Measurements from ENCODE around the gene PIEZO1.

Gene PIEZO1

GRCh38 chr16:88764913-88765349, 20.1 kb downstream of the PIEZO1 start:
- no peak for DNase-seq

GRCh38 chr16:88764080-88764479, 20.9 kb downstream of the PIEZO1 start:
- DNase-seq, result no peak

DNA sequence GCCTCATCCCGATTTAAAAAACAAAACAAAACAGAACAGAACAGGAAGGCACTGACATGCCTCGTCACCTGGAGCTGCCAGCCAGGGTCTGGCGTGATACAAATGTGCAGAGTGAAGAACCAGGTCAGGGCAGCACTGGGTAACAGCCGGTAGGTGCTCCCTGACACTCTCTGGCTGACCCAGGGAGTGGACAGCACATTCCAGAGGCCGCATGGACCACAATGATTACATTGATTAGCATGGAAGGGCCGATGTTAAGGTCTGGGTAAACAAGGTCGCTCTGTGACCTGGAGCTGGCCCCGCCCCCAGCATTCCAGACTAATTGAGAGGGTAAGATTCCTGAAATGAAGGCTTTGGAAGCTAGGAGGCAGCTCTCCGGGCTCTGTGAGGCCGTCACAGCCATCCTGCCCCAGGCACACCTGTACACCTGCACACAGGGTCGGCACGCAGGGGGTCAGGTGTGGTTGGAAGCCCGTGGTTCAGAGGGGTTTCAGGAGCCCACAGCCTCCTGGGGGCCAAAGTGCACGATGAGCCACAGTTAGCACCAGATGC, 21.4 kb downstream of the PIEZO1 start:
- DNase-seq, result no peak

- DNase-seq, result no peak
These were observed 22.1 kb downstream of the PIEZO1 start for GRCh38 chr16:88762941-88763340.

DNA sequence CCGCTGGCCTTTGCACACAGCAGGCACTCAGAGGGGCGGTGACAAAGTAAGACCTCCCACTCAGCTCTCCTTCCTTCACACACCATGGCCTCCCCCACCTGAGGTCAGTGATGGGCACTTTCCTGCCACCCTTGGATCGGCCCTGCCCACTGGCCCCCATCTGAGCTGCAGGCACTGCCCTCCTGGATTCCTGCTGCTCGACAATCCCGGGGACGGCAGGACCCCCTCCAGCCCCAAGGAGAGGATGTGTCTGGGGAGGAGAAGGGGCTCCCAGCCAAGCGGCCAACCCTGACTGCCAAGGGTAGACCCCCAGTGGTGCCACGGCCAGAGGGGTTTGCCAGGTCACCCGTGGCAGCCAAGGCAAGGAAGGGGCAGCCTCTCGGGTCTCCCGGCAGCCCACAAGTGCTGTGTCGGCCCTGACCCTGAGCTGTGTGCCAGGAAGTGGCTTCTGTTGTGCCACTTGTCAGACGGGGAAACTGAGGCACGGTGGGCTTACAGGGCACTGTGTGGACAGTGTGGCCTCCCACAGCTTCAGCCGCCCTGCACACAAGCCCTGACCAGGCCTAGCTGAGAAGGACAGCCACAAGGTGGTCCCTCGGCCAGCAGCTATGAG, 22.7 kb downstream of the PIEZO1 start:
- no peak for DNase-seq

GRCh38 chr16:88761830-88762229, 23.2 kb downstream of the PIEZO1 start:
- no peak for DNase-seq

DNA sequence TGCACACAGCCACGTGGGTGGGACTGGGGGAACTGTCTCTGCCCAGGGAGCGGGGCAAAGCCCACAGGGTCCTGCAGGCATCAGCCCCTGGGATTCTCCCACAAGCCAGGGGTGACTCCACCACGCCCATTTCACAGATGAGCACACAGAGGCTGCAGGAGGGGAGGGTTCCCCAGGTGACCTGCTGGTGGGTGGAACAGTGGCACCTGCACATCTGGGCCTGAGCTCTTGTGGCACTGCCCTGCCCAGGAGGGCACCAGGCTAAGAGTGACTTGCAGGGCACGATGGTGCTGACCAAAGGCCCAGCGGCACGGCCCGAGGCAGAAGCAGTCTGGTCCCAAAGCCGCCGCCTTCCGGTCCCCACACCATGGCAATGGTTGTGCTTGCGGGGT, 23.9 kb downstream of the PIEZO1 start:
- DNase-seq, result no peak

GRCh38 chr16:88760424-88761142, 24.4 kb downstream of the PIEZO1 start:
- DNase-seq, result no peak

DNA sequence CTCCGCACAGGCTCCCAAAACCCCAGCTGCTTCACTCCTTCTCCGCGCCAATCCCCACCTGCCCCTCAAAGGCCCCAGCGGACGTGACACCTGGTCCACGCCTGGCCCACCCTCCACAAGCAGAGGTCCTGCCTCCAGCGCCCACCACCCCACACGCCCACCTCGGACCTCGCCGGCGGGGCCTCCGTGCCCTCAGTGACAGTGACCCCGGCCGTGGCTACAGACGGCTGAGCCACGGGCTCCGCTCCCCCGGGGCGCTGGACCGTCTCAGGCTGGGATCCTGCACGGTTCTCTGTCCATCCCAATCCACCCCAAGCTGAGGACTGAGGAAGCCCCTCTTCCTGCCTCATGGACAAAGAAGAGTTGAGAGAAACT, 25.1 kb downstream of the PIEZO1 start:
- DNase-seq, result no peak

DNA sequence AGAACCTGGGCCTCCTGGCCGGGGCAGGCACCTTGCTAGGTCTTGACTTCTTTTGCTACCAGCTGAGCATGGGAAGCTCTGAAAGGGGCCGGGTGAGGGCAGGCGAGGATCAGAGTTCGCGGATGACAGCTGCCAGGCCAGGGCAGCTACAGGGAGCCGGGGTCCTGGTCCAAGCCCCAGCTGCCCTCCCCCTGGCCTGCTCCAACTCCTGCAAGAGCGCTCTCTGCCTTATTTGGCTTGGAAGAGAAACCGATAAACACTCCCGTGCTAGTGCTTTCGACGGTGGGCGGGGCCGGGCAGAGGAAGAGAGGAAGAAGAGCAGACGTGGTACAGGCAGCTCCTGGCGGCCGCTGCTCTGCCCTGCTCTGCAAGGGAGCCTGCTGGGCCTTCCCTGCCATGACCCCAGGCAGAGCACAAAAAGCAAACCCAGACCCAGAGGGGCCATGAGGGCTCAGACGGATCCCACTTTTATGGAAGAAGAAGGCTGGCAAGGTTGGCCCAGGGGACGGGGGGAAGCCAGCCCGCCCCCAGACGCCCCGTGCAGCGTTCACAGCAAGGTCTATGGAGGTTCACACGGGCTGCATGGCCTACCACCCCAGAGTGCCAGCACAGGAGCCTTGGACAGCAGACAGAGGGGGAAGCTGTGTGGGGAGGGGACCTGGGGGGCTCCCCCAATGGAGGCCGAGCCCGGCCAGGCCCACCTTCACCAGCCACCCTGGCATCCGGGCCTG, 25.6 kb downstream of the PIEZO1 start:
- DNase-seq, result peak; percentile 40

- no peak for DNase-seq
These were observed 26.1 kb downstream of the PIEZO1 start for GRCh38 chr16:88758944-88759244.

DNA sequence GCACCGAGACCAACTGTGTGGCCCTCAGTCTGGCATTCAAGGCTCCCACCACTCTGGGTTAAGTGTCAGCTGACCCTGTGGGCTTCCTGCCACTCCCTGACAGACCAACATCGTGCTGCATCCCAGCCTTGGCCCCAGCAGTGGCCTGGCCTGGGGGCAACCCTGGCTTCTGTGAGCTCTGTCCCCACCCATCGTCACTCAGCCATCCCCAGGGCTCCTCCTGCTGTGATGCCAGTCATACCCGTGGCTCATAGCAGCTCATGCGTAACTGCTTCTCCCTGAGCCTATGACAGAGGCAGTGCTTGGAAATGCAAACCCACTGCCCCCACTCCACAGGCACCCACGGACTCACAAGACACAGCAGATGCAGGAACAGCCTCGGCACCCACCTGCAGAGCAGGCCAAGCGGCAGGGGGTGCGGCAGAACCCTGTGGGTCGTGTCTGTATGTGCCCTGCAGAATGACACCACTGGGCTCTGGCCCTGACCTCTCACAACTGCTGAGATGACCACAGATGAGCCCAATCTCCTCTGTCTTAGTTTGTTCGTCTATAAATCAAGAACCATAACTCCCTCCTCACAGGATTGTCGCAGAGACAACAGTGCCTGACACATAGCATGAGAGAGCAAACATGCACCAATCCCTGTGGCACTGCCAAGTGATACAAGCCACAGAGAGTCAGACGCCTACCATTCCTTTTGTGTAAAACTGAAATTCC, 26.6 kb downstream of the PIEZO1 start:
- DNase-seq, result no peak

DNA sequence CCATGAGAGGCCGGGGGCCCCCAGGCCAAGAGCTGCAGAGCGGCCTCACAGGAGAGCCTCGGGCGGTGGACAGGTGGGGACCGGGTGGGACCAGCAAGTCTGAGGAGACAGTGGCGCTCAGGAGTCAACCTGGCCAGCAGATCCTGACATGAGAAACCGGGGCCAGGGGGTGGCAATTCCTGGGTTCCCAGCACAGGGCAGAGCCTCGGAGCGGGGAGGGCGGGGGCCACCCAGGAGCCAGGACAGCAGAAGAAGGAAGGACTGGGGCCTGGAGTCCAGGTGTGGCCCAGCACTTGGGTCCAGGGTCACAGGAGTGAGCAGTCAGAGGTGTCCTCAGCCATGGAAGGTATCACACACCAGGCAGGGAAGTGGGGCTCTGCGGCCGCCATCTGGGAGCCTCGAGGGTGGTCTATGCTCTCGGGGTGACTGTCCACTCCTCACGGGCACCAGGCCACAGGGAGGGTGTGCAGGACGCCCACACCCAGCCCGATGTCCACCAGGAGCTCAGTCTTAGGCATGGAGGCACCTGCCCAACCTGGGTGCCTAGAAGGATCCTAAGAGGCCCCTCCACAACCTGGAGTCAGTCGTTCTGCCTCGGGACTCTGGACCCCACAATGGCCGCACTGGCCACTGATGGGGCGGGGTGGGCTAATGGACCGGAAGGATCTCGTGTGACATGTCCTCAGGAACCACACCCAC, 29.1 kb downstream of the PIEZO1 start:
- DNase-seq, result no peak

GRCh38 chr16:88754912-88755744, 29.9 kb downstream of the PIEZO1 start:
- DNase-seq, result no peak

DNA sequence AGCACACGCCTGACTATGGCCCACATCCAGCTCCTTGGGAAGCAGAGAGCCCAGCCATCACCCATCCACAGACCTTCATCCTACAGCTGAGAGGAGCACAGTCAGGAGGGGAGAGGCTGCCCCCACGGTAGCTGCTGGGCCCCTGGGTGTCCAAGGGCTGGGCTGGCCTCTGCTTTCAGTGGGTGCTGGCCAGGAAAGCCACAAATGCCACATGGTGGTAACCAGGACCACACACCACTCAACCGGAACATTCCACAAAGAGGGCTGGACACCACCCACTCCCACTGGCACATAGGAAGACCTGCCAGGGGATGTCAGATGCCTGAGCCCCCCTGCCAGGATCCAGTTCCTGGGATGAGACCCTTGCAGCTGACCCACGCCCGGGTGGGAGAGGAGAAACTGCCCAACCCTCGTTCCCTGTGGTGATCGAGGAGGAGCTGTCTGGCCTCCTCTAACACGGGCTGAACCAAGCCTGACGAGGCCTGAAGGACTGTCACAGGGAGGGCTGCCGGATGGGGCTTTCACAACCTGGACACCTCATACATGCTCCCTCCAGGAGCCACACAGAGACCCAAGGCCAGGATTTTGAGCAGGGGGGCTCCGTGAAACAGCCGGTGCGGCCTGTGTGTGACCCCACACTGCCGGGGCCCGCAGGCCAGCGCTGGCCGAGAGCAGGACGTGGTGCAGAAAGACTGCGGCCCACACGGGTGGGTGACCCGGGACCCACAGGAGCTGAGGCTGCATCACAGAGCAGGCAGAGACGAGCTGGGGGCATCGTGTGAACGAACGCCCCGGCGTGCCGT, 30.7 kb downstream of the PIEZO1 start:
- DNase-seq, result no peak

DNA sequence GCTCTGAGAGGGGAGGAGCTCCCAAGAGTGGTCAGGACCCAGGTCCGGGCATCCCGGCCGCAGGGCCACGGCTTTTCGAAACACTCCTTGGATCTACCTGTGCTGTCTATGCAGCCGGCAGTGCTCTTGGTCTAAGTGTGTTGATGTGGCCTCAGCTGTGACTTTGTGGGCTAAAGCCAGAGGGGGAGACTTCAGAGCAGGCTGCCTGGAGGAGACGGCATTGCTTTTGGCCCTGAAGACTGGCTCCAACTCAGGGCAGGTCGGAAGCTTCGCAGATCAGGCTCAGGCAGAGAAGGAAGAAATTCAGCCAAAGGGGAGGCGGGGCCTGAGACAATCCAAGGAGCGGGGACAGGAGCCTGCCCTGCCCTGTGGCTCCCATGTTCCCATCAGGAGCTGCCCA, 31.4 kb downstream of the PIEZO1 start:
- DNase-seq, result no peak

DNA sequence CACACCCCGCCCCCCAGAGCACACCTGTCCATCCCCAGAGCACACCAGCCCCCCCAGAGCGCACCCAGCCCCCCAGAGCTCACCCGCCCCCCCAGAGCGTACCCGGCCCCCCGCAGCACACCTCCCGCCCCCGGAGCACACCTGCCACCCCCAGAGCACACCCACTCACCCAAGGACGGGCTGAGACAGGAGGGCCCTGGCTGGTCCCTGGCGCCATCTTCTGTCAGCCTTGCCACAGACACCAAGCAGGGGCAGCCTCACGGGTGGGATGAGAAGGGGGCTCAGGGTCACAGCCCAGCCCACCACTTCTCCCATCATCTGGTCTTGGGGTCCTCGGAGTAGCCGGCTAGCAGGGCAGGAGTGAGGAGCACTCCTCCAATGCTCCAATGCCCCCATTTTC, 31.8 kb downstream of the PIEZO1 start:
- no peak for DNase-seq

GRCh38 chr16:88752386-88753002, 32.5 kb downstream of the PIEZO1 start:
- no peak for DNase-seq

GRCh38 chr16:88750854-88751253, 34.2 kb downstream of the PIEZO1 start:
- DNase-seq, result no peak

GRCh38 chr16:88749358-88749757, 35.7 kb downstream of the PIEZO1 start:
- DNase-seq, result no peak

DNA sequence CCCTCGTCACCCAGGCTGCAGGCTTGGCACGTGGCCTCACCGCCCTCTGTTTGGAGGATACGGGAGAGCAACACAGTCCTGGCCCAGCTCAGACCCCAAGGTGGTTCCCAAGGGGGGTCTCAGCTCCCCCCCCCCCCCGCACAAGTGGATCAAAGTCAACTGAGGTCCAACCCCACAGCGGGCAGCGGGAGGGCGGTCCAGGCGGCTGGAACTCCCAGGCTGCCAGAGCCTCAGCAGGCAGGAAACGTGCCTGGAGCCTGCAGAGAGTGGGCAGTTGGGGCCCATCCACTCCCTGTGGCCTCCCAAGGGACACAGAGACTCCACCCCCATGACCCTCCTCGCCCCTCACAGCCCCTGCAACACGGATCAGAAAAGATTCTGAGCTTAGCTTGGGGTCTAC, 36.7 kb downstream of the PIEZO1 start:
- no peak for DNase-seq
